Measurements from ENCODE around the gene SDK2.

DNA sequence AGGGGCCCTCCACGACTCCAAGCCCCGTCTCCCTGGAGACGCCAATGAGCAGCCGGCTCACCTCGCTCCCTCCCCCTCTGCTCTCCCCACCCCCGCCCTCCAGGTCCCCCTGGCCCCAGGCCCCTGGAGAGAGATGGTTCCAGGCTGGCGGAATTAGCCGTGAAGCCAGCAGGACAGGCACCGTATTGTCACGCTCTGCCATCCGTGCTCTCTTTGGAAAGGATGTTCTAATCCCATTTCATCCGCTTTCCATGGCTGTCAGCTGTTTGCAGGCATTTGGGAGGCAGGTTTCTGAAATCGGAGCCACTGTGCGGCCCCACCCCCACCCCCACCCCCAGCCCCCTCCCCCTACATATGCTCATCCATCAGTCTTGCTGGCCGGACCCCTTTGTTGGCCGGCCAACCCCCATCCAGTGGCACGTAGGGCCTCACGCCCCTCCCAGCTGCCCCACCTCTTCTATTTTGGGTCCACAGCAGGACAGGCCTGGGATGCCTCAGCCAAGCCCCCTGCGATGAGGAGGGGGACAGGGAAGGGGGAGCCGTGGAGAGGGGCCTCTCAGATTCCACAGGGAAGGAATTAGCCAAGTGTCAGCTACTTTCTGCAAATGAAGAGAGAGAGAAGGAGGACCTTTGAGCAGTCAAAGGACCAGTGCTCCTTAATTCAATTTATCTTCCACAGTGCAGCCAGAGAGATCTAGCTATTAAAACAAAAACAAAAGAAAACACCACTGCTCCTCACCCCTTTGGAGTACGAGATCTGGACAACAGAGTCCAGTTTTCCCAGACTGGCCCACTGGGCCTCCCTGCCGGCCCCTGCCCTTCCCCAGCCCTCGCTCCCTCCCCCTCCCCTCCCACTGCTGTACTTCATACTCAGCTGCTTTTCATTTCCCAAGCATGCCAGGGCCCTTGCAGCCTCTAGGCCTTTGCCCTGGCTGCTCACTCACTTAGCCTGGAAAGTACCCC lies 30.7 kb downstream of the SDK2 start:
- no peak for TF ChIP-seq CTCF (IDR thresholded peaks at IDR 0.05)
- no peak for TF ChIP-seq POLR2A (IDR thresholded peaks at IDR 0.05)

Measured in thyroid gland (tissue), 4 donors.